Esophagus (tissue), 2 donors: Measurements from ENCODE around the gene RGMB. TPM values are rescaled to one million over a fixed set of nuclear protein-coding genes. Genes with fewer than 3 reads are reported as not detected.
A peak's percentile ranks its signal among the peaks of the same experiment; 100 is the strongest.

Experiments used
- H3K27ac ChIP-seq, 2 donors: one replicate each; pipeline ENCODE4 v1.5.1; 2013; ENCODE audit warnings: low read depth in 2 of 2, mild to moderate bottlenecking in 2 of 2, inconsistent platforms in 1 of 2, low read length in 1 of 2, moderate library complexity in 1 of 2
- H3K27me3 ChIP-seq, 2 donors: one replicate each; pipeline ENCODE4 v1.6.1; 2013; ENCODE audit warnings: low read length in 2 of 2, control low read depth in 1 of 2, mild to moderate bottlenecking in 1 of 2; ENCODE audit not compliant: insufficient read depth in 2 of 2, control insufficient read depth in 1 of 2
- H3K36me3 ChIP-seq, 2 donors: one replicate each; pipeline ENCODE4 v1.6.1; 2013; ENCODE audit warnings: low read length in 1 of 2; ENCODE audit not compliant: control insufficient read depth in 2 of 2, insufficient read depth in 2 of 2
- H3K4me1 ChIP-seq, 2 donors: one replicate each; pipeline ENCODE4 v1.6.1; 2013; ENCODE audit warnings: low read length in 1 of 2; ENCODE audit not compliant: control insufficient read depth in 2 of 2, insufficient read depth in 2 of 2
- H3K4me3 ChIP-seq, 2 donors: one replicate each; pipeline ENCODE4 v1.5.1; 2013; ENCODE audit warnings: low read length in 2 of 2, mild to moderate bottlenecking in 2 of 2, low read depth in 1 of 2, moderate library complexity in 1 of 2
- H3K9me3 ChIP-seq, 2 donors: one replicate each; pipeline ENCODE4 v1.6.1; 2013; ENCODE audit warnings: mild to moderate bottlenecking in 2 of 2, low read depth in 1 of 2, low read length in 1 of 2, moderate library complexity in 1 of 2; ENCODE audit not compliant: control insufficient read depth in 2 of 2, insufficient read depth in 1 of 2
- WGBS, 2 donors: extraction: QIAGEN DNeasy Blood & Tissue Kit; methylation state at CpG; one replicate each; pipeline ENCODE4 v1.1.7; 2013; 5-methylcytosine and 5-hydroxymethylcytosine counted together
- polyA plus RNA-seq, 2 donors: library from polyadenylated mRNA; stranded (reverse); fragments of 200-250 nt; gene quantifications; one replicate each; pipeline ENCODE4 v1.2.3, GENCODE V29; 2013
- donor health status: healthy with polysubstance abuse.
- donor health status: Bipolar disorder and iron deficiency.

Gene RGMB
- polyA plus RNA-seq, 2 donors, result 2.6 to 7.9 TPM

DNA sequence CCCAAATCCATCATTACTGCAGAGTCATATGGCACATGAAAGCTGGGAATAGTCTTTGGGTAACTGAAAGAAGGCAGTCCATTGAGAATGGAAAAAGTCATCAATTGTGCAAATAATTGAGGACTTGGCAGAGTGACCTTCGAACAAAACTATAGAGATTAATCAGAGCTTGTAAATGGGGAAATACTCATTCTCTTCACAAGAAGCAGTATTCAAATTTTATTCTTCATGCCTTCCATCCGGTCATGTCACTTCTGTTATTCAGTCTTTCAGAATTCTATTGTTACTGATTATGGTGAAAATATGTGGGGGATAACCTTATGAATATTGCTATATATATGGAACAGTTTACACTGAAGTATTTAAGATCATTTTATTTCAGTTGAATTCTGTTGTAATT, 8.1 kb downstream of the RGMB start:
- Histone ChIP-seq H3K4me3 (no peak overlapping the region), H3K36me3 (peaks cover 2 to 4% of the 10 kb centered on the region in 2 donors), H3K9me3 (no peaks in the 10 kb centered on the region), H3K27me3 (no peaks in the 10 kb centered on the region), H3K27ac (no peak overlapping the region), H3K4me1 (peaks cover 12 to 15% of the 10 kb centered on the region in 2 donors)
- 40 to 51% methylated on average over 2 of the region's 2 CpGs for WGBS, 2 donors

DNA sequence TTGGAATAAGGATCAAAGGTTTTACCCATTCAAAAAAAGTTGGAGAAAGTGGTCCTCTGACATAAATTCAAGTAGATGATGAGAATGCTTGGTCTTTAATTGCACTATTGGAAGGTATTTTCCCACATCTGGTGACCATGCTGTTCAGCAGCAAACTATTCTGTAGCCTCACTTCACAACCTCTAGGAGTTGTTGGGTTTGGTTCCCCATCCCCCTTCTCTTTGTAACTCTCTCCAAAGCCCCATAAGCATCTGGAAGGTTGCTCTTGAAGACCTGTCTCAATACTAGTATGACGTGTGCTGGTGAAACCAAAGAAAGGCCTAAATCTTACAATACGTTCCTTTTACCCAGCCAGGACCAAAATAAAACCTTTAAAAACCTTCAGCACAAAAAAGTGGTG, 8.5 kb downstream of the RGMB start:
- Histone ChIP-seq H3K4me3 (no peak overlapping the region), H3K9me3 (no peaks in the 10 kb centered on the region), H3K27ac (no peak overlapping the region), H3K36me3 (peaks cover 2 to 4% of the 10 kb centered on the region in 2 donors), H3K4me1 (peaks cover 12 to 16% of the 10 kb centered on the region in 2 donors), H3K27me3 (no peaks in the 10 kb centered on the region)
- WGBS, 2 donors, result 65 to 75% methylated on average over 2 of the region's 2 CpGs

DNA sequence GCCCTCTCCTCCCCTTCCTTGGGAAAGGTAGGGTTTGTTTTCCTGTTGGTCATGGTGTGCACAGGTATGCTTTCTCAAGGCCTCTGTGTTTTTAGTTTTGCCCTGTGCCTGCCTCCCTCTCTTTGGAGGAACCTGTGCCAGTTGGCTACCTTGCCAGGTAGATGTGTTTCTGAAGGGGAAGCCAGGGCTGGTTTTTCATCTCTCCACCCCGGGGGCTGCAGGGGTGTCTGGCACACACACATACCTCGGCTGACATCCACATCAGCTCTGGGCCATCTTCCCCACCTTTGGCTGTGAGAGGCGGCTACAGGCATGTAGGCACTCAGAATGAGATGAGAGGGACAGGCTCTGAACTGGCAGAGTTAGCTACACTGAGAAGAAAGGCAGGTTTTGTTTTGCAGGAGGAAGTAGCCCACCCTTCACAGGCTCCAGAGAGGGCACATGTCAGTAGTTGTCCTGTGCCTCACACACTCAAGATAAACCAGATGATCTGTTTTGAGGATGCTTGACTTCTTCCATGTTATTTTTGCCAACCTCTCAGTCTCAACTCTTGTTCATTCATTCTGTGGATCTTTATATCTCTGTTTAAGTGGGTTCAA, 9.7 kb downstream of the RGMB start:
- Histone ChIP-seq H3K27me3 (no peaks in the 10 kb centered on the region), H3K36me3 (peaks cover 2 to 4% of the 10 kb centered on the region in 2 donors), H3K4me3 (no peak overlapping the region), H3K4me1 (peaks cover 14 to 22% of the 10 kb centered on the region in 2 donors), H3K27ac (peak overlapping the region; percentile 18 to 22), H3K9me3 (no peaks in the 10 kb centered on the region)
- 42 to 46% methylated on average over 3 of the region's 3 CpGs for WGBS, 2 donors

DNA sequence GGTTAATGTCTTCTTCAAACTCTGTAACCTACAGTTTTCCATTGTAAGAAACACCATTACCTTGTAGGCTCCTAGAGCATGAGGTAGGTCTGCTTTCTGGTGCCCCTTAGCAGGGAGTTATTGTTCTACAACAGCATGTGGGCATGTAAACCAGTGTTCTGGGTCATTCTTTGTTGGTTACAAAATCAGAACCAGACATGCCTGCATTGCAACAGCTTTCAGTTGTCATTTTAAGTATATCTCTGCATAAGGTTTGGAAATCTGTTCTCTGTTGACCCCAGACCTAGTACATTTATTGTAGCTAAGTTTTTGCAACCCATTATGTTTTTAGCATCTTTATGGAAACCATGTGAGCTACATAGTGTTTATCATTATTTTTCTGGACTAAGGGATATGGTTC, 10.9 kb downstream of the RGMB start:
- no peaks in the 10 kb centered on the region for H3K9me3 ChIP-seq
- no peak overlapping the region for H3K4me3 ChIP-seq
- H3K4me1 ChIP-seq, result peaks cover 14 to 21% of the 10 kb centered on the region in 2 donors
- H3K27ac ChIP-seq, result no peak overlapping the region
- peaks cover 2 to 4% of the 10 kb centered on the region in 2 donors for H3K36me3 ChIP-seq
- H3K27me3 ChIP-seq, result no peaks in the 10 kb centered on the region

DNA sequence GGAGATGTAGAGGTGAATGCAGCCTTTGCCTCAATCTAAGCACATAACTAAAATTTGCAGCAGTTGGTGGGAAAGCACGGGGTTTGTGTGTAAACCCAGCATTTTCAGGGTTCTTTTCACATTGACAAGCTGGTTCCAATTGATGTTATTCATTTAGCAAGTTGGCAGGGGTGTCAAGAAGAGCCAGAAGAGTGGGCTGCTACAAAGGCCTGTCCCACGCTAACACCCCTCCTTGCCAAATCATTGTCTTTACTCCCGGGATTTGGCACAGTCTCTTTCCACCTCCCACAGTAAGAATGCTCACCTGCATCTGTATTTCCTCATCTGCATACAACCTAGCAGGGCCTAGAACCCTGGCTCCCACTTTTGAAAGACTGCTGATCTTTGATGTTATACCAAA, 11.8 kb downstream of the RGMB start:
- H3K4me1 ChIP-seq, result peaks cover 14 to 18% of the 10 kb centered on the region in 2 donors
- peaks cover 0 to 1% of the 10 kb centered on the region in 2 donors for H3K36me3 ChIP-seq
- peak overlapping the region; percentile 36 to 68 for H3K27ac ChIP-seq
- H3K9me3 ChIP-seq, result no peaks in the 10 kb centered on the region
- no peak overlapping the region for H3K4me3 ChIP-seq
- no peaks in the 10 kb centered on the region for H3K27me3 ChIP-seq
- WGBS, 2 donors, result 38 to 42% methylated on average over 3 of the region's 3 CpGs

DNA sequence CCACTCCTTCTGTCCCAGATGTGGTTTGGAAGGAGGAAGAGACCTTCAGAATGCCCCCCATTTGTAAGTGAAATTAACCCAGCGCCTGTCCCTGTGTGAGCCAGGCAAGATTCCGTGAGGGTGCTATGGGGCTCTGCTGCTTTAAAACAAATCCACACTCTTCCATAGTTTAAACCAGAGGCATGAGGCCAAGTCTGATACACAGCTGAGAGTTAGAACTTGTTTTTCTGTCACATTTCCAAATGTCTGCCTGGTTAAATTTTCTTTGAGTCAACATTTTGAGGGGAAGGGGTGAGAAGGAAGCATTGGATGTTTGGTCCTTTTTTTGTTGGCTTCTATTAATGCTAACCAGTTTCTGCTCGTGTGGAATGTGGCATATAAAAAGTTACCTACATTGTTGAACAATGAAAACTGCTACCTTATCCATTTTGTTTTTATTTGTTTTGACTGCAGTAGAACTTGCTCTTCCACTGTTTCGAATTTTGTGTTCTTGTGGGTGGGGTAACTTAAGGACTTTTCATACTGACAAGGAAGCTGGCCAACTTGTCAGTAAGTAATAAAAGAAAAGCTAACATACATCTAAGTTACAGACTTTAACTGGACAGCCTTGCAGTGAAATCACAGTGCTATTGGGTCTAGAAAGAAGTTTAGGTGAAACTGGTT, 12.9 kb downstream of the RGMB start:
- Histone ChIP-seq H3K9me3 (no peaks in the 10 kb centered on the region), H3K27ac (peak overlapping the region; percentile 91 to 92), H3K4me1 (peaks cover 14 to 18% of the 10 kb centered on the region in 2 donors), H3K4me3 (peak overlapping the region in 1 of 2 donors; percentile 31), H3K36me3 (no peaks in the 10 kb centered on the region), H3K27me3 (no peaks in the 10 kb centered on the region)
- 23 to 24% methylated on average over 4 of the region's 4 CpGs for WGBS, 2 donors

DNA sequence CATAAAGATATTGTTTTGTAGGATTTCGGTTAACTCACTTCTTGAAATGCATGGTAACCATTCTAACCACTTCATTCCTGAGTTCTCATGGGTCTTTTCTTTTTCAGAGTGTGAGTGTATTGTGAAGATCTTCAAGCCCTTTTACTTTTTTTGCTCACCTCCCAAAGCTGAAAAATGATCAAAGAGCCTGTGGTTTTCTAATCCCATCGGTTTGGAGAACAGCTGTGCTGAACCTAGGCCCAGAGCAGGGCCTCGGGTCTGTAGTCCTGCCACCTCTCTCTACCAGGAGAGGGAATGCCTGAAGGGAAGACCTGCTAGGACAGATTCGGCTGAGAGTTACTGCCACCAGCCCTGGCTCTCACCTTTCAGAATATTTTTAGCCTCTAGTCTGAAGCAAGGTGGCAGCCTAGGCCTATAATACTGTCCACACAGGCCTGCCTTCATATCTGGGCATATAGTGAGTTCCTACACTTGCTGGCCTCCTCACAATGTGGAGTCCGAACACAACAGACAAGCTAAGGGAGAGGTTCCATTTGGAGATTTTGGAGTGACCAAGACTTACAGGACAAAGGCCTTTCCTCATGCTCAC, 13.8 kb downstream of the RGMB start:
- Histone ChIP-seq H3K4me3 (no peak overlapping the region), H3K27ac (peak overlapping the region; percentile 91 to 92), H3K9me3 (no peaks in the 10 kb centered on the region), H3K27me3 (no peaks in the 10 kb centered on the region), H3K4me1 (peaks cover 14 to 18% of the 10 kb centered on the region in 2 donors), H3K36me3 (no peaks in the 10 kb centered on the region)
- 43 to 50% methylated on average over 5 of the region's 5 CpGs for WGBS, 2 donors

DNA sequence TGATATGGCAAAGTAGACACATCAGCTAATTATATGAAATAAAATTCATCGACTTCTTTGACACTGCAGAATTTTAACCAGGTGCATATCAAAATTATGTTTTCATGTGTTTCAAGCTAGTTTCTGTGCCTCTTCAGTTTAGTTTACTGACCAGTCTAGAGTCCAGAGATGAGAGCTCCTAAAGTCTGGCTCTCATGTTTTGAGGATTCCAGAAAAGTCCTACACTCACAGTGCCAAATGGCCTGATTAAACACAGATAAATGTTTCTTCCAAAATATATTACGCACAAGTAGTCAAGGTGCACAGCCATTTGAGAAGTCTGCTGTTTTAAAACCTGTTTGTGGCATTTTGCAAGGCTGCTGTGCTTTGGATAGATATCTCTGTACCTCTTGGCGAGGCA, 15.6 kb downstream of the RGMB start:
- no peak overlapping the region for H3K4me3 ChIP-seq
- WGBS, 2 donors, result 79 to 83% methylated on average over 3 of the region's 3 CpGs
- H3K27me3 ChIP-seq, result no peaks in the 10 kb centered on the region
- H3K36me3 ChIP-seq, result peaks cover 0 to 8% of the 10 kb centered on the region in 2 donors
- peaks cover 5 to 15% of the 10 kb centered on the region in 2 donors for H3K4me1 ChIP-seq
- no peak overlapping the region for H3K27ac ChIP-seq
- peaks cover 0 to 2% of the 10 kb centered on the region in 2 donors for H3K9me3 ChIP-seq

DNA sequence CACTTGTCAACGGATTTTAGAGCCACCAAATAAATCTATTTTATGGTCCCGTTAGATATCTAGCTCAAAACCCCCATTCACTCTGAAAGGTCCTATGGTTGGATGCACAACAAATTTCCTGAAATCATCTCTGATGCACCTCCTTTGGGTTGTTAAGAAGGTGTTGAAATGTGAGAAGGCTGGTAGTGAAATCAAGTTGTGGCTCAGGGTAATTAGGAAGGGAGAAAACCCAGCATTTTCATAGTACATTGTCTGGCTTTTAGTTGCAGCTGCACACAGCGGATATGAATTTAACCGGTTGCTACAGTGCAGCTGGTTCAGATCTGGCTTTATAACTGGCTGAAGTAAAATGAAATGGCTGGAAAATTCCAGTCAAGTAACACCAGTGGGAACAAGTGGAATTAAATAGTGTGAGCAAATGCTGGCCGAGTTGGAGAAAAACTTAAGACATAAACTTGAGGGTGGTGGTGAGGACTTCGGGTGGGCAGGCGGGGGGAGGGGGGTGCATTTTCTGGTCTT, 17.6 kb downstream of the RGMB start:
- H3K4me1 ChIP-seq, result peaks cover 2 to 10% of the 10 kb centered on the region in 2 donors
- H3K36me3 ChIP-seq, result peaks cover 0 to 8% of the 10 kb centered on the region in 2 donors
- no peak overlapping the region for H3K4me3 ChIP-seq
- WGBS, 2 donors, result 68 to 70% methylated on average over 7 of the region's 7 CpGs
- peaks cover 0 to 2% of the 10 kb centered on the region in 2 donors for H3K9me3 ChIP-seq
- no peak overlapping the region for H3K27ac ChIP-seq
- no peaks in the 10 kb centered on the region for H3K27me3 ChIP-seq
